Keratinocyte (primary cell): ENCODE data around the gene CIBAR2. TPM values are rescaled to one million over a fixed set of nuclear protein-coding genes. Genes with fewer than 3 reads are reported as not detected.

Source experiments
- DNase-seq: peaks from one replicate; pipeline ENCODE4 v3.0.0-alpha.2; 2011; ENCODE audit warnings: low read depth, missing footprints, low spot score
- FAIRE-seq: peaks from 2 replicates; lab custom pipeline; 2011; peaks lifted over from hg19 to GRCh38; lab: Jason Lieb, UNC
- H2AFZ ChIP-seq: 2 replicates; pipeline ENCODE4 v1.6.0; 2012; ENCODE audit warnings: low read length, control low read depth, inconsistent platforms; ENCODE audit not compliant: control insufficient read depth
- H3K27ac ChIP-seq: 2 replicates; pipeline ENCODE4 v1.5.1; 2011; ENCODE audit warnings: low read length; ENCODE audit not compliant: control insufficient read depth, insufficient read depth
- H3K27me3 ChIP-seq: 3 replicates; pipeline ENCODE4 v1.6.0; 2011; ENCODE audit warnings: low read length; ENCODE audit not compliant: control insufficient read depth, insufficient read depth; ENCODE audit errors: extremely low read depth
- H3K36me3 ChIP-seq, 2 experiments: 2 replicates in 1 of 2; 3 replicates in 1 of 2; pipeline ENCODE4 v1.5.1; 2011; ENCODE audit warnings: low read length in 2 of 2, mild to moderate bottlenecking in 1 of 2; ENCODE audit not compliant: control insufficient read depth in 2 of 2, insufficient read depth in 2 of 2; ENCODE audit errors: extremely low read depth in 1 of 2
- H3K4me1 ChIP-seq: 3 replicates; pipeline ENCODE4 v1.5.1; 2011; ENCODE audit warnings: low read length; ENCODE audit not compliant: control insufficient read depth, insufficient read depth; ENCODE audit errors: extremely low read depth
- H3K4me2 ChIP-seq: 3 replicates; pipeline ENCODE4 v1.6.0; 2011; ENCODE audit warnings: low read depth, low read length; ENCODE audit not compliant: control insufficient read depth, insufficient read depth; ENCODE audit errors: extremely low read depth
- H3K4me3 ChIP-seq, 3 experiments: fragments of 200-600 bp in 1 of 3; sonication (generic) in 1 of 3; 2 replicates in 2 of 3; 3 replicates in 1 of 3; pipeline ENCODE4 v1.5.1; 2011 to 2016; ENCODE audit warnings: low read length in 3 of 3, mild to moderate bottlenecking in 3 of 3, control low read depth in 2 of 3, inconsistent platforms in 1 of 3, low read depth in 1 of 3, mixed read lengths in 1 of 3, mixed run types in 1 of 3, moderate library complexity in 1 of 3; ENCODE audit not compliant: control insufficient read depth in 2 of 3, insufficient read depth in 2 of 3; ENCODE audit errors: extremely low read depth in 1 of 3
- H3K79me2 ChIP-seq: 2 replicates; pipeline ENCODE4 v1.6.0; 2012; ENCODE audit warnings: low read length; ENCODE audit not compliant: control insufficient read depth, insufficient read depth
- H3K9ac ChIP-seq: 3 replicates; pipeline ENCODE4 v1.6.0; 2011; ENCODE audit warnings: low read length; ENCODE audit not compliant: control insufficient read depth, insufficient read depth; ENCODE audit errors: extremely low read depth
- H3K9me1 ChIP-seq: 3 replicates; pipeline ENCODE4 v1.6.0; 2011; ENCODE audit warnings: low read length; ENCODE audit not compliant: control insufficient read depth, insufficient read depth; ENCODE audit errors: extremely low read depth
- H3K9me3 ChIP-seq: 2 replicates; pipeline ENCODE4 v1.5.1; 2012; ENCODE audit warnings: low read depth, low read length; ENCODE audit not compliant: control insufficient read depth
- H4K20me1 ChIP-seq: 3 replicates; pipeline ENCODE4 v1.6.0; 2011; ENCODE audit warnings: low read length; ENCODE audit not compliant: control insufficient read depth, insufficient read depth; ENCODE audit errors: extremely low read depth
- EZH2 ChIP-seq: IDR thresholded peaks from one replicate; pipeline ENCODE4 v1.6.1; 2012; ENCODE audit warnings: inconsistent platforms, mild to moderate bottlenecking, low read length, moderate library complexity
- dilution Hi-C: fragments of 300-500 bp; cut with MboI; formaldehyde crosslinking; loops from one replicate; pipeline ENCODE4 v1.7.0; 2020; ENCODE audit warnings: low sequenced_read_pairs; ENCODE audit not compliant: extremely low pct_ligation_motif_present
- polyA plus RNA-seq, 5 experiments: library from polyadenylated mRNA; depleted of rRNA in 3 of 5; stranded (reverse) in 3 of 5; stranded (forward) in 1 of 5; unstranded in 1 of 5; fragments of >200 nt; gene quantifications; 1 replicate in 1 of 5; 2 replicates in 3 of 5; 3 replicates in 1 of 5; pipeline versions ENCODE4 v1.2.1 to v1.2.3, GENCODE V29; 2011 to 2012; ENCODE audit warnings: missing spikeins in 2 of 5, low read depth in 1 of 5, low replicate concordance in 1 of 5
- TF ChIP-seq, protein P1 (sequence below), 3 experiments: IDR thresholded peaks in 1 of 3; conservative IDR thresholded peaks in 1 of 3; optimal IDR thresholded peaks in 1 of 3; 2 replicates in 2 of 3; 3 replicates in 1 of 3; pipeline versions ENCODE3 to v1.5.1; 2011; ENCODE audit warnings: low read length in 3 of 3, mild to moderate bottlenecking in 3 of 3, moderate library complexity in 2 of 3, control low read depth in 1 of 3, inconsistent platforms in 1 of 3; ENCODE audit not compliant: insufficient read depth in 2 of 3; ENCODE audit errors: extremely low read depth in 1 of 3

Gene CIBAR2
- polyA plus RNA-seq, 1 donor (not counting 4 experiments of a cell fraction or from before 2014, with no cell fraction given): not detected

GRCh38 chr16:85148931-85149330 lies 36.7 kb upstream of the CIBAR2 start:
- H3K9ac ChIP-seq: no peak overlapping the region
- no peak for TF ChIP-seq EZH2
- TF ChIP-seq, protein P1, sequence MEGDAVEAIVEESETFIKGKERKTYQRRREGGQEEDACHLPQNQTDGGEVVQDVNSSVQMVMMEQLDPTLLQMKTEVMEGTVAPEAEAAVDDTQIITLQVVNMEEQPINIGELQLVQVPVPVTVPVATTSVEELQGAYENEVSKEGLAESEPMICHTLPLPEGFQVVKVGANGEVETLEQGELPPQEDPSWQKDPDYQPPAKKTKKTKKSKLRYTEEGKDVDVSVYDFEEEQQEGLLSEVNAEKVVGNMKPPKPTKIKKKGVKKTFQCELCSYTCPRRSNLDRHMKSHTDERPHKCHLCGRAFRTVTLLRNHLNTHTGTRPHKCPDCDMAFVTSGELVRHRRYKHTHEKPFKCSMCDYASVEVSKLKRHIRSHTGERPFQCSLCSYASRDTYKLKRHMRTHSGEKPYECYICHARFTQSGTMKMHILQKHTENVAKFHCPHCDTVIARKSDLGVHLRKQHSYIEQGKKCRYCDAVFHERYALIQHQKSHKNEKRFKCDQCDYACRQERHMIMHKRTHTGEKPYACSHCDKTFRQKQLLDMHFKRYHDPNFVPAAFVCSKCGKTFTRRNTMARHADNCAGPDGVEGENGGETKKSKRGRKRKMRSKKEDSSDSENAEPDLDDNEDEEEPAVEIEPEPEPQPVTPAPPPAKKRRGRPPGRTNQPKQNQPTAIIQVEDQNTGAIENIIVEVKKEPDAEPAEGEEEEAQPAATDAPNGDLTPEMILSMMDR (optimal IDR thresholded peaks at IDR 0.05 in 1 of 3, IDR thresholded peaks at IDR 0.05 in 1 of 3, conservative IDR thresholded peaks at IDR 0.05 in 1 of 3; ENCODE audit: extremely low read depth in 1 of 3, insufficient read depth in 2 of 3, low read length in 3 of 3): no peak
- peaks cover 18% of the 10 kb centered on the region for H3K4me1 ChIP-seq
- no peaks in the 10 kb centered on the region for H3K9me3 ChIP-seq
- no peak overlapping the region for H3K27ac ChIP-seq
- no peaks in the 10 kb centered on the region for H4K20me1 ChIP-seq
- no peak overlapping the region for H2AFZ ChIP-seq
- peaks cover 18% of the 10 kb centered on the region for H3K27me3 ChIP-seq
- no peak for DNase-seq
- no peaks in the 10 kb centered on the region for H3K79me2 ChIP-seq
- dilution Hi-C loops: no loop called here
- no peak overlapping the region for H3K4me2 ChIP-seq
- FAIRE-seq: no peak
- no peaks in the 10 kb centered on the region for H3K36me3 ChIP-seq
- no peak overlapping the region for H3K4me3 ChIP-seq
- no peaks in the 10 kb centered on the region for H3K9me1 ChIP-seq

- Histone ChIP-seq H3K9me1 (no peaks in the 10 kb centered on the region), H3K4me2 (no peak overlapping the region), H4K20me1 (no peaks in the 10 kb centered on the region), H3K9ac (no peak overlapping the region), H3K9me3 (no peaks in the 10 kb centered on the region), H3K4me3 (no peak overlapping the region), H3K4me1 (peaks cover 12% of the 10 kb centered on the region), H3K79me2 (no peaks in the 10 kb centered on the region), H2AFZ (no peak overlapping the region), H3K36me3 (no peaks in the 10 kb centered on the region), H3K27me3 (peaks cover 12% of the 10 kb centered on the region), H3K27ac (no peak overlapping the region)
- dilution Hi-C loops: no loop called here
- TF ChIP-seq EZH2: no peak
- TF ChIP-seq, protein P1 (optimal IDR thresholded peaks at IDR 0.05 in 1 of 3, IDR thresholded peaks at IDR 0.05 in 1 of 3, conservative IDR thresholded peaks at IDR 0.05 in 1 of 3; ENCODE audit: extremely low read depth in 1 of 3, insufficient read depth in 2 of 3, low read length in 3 of 3): no peak
- no peak for DNase-seq
- no peak for FAIRE-seq
These were observed 34.8 kb upstream of the CIBAR2 start for GRCh38 chr16:85146922-85147651.
